ENCODE measurements around the gene S100PBP. TPM values are rescaled to one million over a fixed set of nuclear protein-coding genes. Genes with fewer than 3 reads are reported as not detected.

Gene S100PBP
- total and polyA plus RNA-seq, 2 donors (not counting 3 experiments of a cell fraction or from before 2014, with no cell fraction given) = 15.4 to 38.6 TPM

DNA sequence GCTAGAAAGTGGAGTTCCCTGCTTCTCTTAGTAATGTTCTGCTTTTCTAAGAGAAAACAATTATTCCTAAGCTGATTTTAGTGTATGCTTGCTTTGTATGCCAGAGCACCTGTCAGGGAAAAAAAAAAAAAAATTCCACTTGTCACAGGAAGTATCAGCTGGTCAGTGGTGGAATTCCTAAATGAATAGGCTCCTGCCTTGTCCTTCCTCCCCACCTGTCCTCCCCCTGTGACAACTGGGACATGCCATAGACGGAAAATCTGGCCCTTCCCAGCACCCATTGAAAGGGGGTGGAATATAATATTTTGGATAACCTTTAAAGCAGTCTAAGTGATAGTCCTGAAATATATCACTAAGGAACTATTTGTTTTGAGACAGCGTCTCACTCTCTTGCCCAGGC, 42.5 kb downstream of the S100PBP start:
- intact Hi-C loops (cut with micrococcal nuclease) (no loop called here), dilution Hi-C loops (cut with MboI; ENCODE audit: extremely low pct_ligation_motif_present, low sequenced_read_pairs) (no loop called here)
- Histone ChIP-seq H3K36me3 (ENCODE audit: control insufficient read depth in 2 of 2, extremely low read depth in 1 of 2, insufficient read depth in 2 of 2, low read length in 2 of 2) (peaks cover 5 to 6% of the 10 kb centered on the region in 2 experiments), H3K27me3 (ENCODE audit: control insufficient read depth in 2 of 2, insufficient read depth in 2 of 2, low read length in 2 of 2) (no peaks in the 10 kb centered on the region), H3K9me3 (replicated peaks; ENCODE audit: control insufficient read depth, insufficient read depth, low read length) (no peaks in the 10 kb centered on the region), H4K20me1 (replicated peaks; ENCODE audit: control insufficient read depth, extremely low read depth, insufficient read depth, low read length) (no peaks in the 10 kb centered on the region), H2AFZ (ENCODE audit: low read depth, low read length) (no peak overlapping the region), H3K4me3 (replicated peaks in 1 of 3; ENCODE audit: insufficient read depth in 1 of 3, low read depth in 1 of 3, low read length in 3 of 3) (no peak overlapping the region), H3K79me2 (ENCODE audit: control insufficient read depth, insufficient read depth, low read length) (no peaks in the 10 kb centered on the region), H3K27ac (ENCODE audit: insufficient read depth, low read depth, low read length) (no peak overlapping the region), H3K4me1 (ENCODE audit: control insufficient read depth, extremely low read depth, insufficient read depth, low read length) (peaks cover 9% of the 10 kb centered on the region), H3K9me1 (replicated peaks; ENCODE audit: control insufficient read depth, extremely low read depth, insufficient read depth, low read length) (no peaks in the 10 kb centered on the region), H3K9ac (replicated peaks; ENCODE audit: extremely low read depth, insufficient read depth, low read length) (no peak overlapping the region), H3K4me2 (ENCODE audit: insufficient read depth, low read length) (no peak overlapping the region)
- no TSS peak for BruUV-seq (replicated peaks)
- POLR2A ChIA-PET = no interaction called here
- peak; percentile 8 for FAIRE-seq
- CTCF ChIA-PET = interaction anchor here (1.5 kb wide), 1 partner anchor 16 kb away, joined by 4 read pairs; no protein-coding TSS in a partner anchor
- TF ChIP-seq JUN (IDR thresholded peaks at IDR 0.05; ENCODE audit: borderline replicate concordance, insufficient read depth, insufficient read length, low read depth) (no peak), POLR2A (IDR thresholded peaks at IDR 0.05; ENCODE audit: low read depth, low read length) (no peak), POLR2AphosphoS5 (IDR thresholded peaks at IDR 0.05; ENCODE audit: insufficient read depth, low read depth, low read length) (no peak), GATA2 (IDR thresholded peaks at IDR 0.05; ENCODE audit: insufficient read depth, insufficient read length, low read depth, low read length) (no peak), EZH2 (IDR thresholded peaks at IDR 0.05; ENCODE audit: borderline replicate concordance, low read depth, low read length, severe bottlenecking) (no peak), FOS (IDR thresholded peaks at IDR 0.05; ENCODE audit: borderline replicate concordance, insufficient read depth, low read length) (no peak), MYC (IDR thresholded peaks at IDR 0.05; ENCODE audit: low read depth, low read length) (no peak)
- TF ChIP-seq, protein P1, sequence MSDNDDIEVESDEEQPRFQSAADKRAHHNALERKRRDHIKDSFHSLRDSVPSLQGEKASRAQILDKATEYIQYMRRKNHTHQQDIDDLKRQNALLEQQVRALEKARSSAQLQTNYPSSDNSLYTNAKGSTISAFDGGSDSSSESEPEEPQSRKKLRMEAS (IDR thresholded peaks at IDR 0.05; ENCODE audit: insufficient read depth, insufficient read length) = no peak
- TF ChIP-seq, protein P2, sequence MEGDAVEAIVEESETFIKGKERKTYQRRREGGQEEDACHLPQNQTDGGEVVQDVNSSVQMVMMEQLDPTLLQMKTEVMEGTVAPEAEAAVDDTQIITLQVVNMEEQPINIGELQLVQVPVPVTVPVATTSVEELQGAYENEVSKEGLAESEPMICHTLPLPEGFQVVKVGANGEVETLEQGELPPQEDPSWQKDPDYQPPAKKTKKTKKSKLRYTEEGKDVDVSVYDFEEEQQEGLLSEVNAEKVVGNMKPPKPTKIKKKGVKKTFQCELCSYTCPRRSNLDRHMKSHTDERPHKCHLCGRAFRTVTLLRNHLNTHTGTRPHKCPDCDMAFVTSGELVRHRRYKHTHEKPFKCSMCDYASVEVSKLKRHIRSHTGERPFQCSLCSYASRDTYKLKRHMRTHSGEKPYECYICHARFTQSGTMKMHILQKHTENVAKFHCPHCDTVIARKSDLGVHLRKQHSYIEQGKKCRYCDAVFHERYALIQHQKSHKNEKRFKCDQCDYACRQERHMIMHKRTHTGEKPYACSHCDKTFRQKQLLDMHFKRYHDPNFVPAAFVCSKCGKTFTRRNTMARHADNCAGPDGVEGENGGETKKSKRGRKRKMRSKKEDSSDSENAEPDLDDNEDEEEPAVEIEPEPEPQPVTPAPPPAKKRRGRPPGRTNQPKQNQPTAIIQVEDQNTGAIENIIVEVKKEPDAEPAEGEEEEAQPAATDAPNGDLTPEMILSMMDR (IDR thresholded peaks at IDR 0.05; ENCODE audit: extremely low read depth in 1 of 2, insufficient read depth in 1 of 2, low read depth in 1 of 2, low read length in 2 of 2) = no peak
- no peak for DNase-seq (ENCODE audit: low read depth, low spot score)
